ENCODE measurements around the gene CASTOR1. TPM values are rescaled to one million over a fixed set of nuclear protein-coding genes. Genes with fewer than 3 reads are reported as not detected.
A peak's percentile ranks its signal among the peaks of the same experiment; 100 is the strongest.

CASTOR1 gene
- total and polyA plus RNA-seq, 11 donors = 3.8 to 16.6 (median 7.1) TPM

GRCh38 chr22:30326706-30327362, 37.5 kb upstream of the CASTOR1 start, which contains the start of gene TBC1D10A:
Gene TBC1D10A (minus strand): TSS chr22:30326941. CDS start chr22:30326881, 60 bp downstream.
- peak within 1 kb of the TSS; percentile 48 to 95 (median 88) for H3K27ac ChIP-seq
- H3K4me3 ChIP-seq = peak within 1 kb of the TSS; percentile 64 to 100 (median 94)
- no peaks in the 10 kb centered on the region for H3K27me3 ChIP-seq
- peak; percentile 91 to 95 (median 92) for DNase-seq
- 0 to 1% (median 1%) methylated on average over 21 to 69 of the region's 69 CpGs for WGBS, 4 donors
- peaks cover under 1 to 51% (median 37%) of the 10 kb centered on the region in 12 donors for H3K4me1 ChIP-seq
- ATAC-seq = peak; percentile 87 to 97 (median 93)
- intact Hi-C loops (cut with DNase I) = loop anchor here in 8 of 10 donors (1.0 to 5.0 kb wide), 8 partner anchors 30 to 60 kb away; partner anchors contain the start of genes CASTOR1 (in 6 of the 8), RNF215 (in 2 of the 8), CCDC157 (in 1 of the 8) and SF3A1 (in 1 of the 8)
- no peaks in the 10 kb centered on the region for H3K9me3 ChIP-seq
- peaks cover 0 to 19% (median 12%) of the 10 kb centered on the region in 9 donors for H3K36me3 ChIP-seq
- TF ChIP-seq, protein P1, sequence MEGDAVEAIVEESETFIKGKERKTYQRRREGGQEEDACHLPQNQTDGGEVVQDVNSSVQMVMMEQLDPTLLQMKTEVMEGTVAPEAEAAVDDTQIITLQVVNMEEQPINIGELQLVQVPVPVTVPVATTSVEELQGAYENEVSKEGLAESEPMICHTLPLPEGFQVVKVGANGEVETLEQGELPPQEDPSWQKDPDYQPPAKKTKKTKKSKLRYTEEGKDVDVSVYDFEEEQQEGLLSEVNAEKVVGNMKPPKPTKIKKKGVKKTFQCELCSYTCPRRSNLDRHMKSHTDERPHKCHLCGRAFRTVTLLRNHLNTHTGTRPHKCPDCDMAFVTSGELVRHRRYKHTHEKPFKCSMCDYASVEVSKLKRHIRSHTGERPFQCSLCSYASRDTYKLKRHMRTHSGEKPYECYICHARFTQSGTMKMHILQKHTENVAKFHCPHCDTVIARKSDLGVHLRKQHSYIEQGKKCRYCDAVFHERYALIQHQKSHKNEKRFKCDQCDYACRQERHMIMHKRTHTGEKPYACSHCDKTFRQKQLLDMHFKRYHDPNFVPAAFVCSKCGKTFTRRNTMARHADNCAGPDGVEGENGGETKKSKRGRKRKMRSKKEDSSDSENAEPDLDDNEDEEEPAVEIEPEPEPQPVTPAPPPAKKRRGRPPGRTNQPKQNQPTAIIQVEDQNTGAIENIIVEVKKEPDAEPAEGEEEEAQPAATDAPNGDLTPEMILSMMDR (IDR thresholded peaks at IDR 0.05) = no peak
- TF ChIP-seq POLR2A (IDR thresholded peaks at IDR 0.05) = peak in 1 of 2 donors; percentile 96

GRCh38 chr22:30326255-30326705, 37.0 kb upstream of the CASTOR1 start:
- intact Hi-C loops (cut with DNase I) = loop anchor here in 8 of 10 donors (1.0 to 5.0 kb wide), 7 partner anchors 31 to 61 kb away; partner anchors contain the start of genes CASTOR1 (in 6 of the 8), RNF215 (in 2 of the 8), CCDC157 (in 1 of the 8) and SF3A1 (in 1 of the 8)
- peak; percentile 19 to 63 (median 51) for ATAC-seq
- Histone ChIP-seq H3K27ac (peak overlapping the region; percentile 48 to 95 (median 88)), H3K27me3 (no peaks in the 10 kb centered on the region), H3K36me3 (peaks cover 0 to 14% (median 8%) of the 10 kb centered on the region in 9 donors), H3K4me3 (peak overlapping the region; percentile 64 to 100 (median 94)), H3K9me3 (no peaks in the 10 kb centered on the region), H3K4me1 (peaks cover 6 to 56% (median 42%) of the 10 kb centered on the region in 12 donors)
- TF ChIP-seq, protein P1 (IDR thresholded peaks at IDR 0.05) = no peak
- TF ChIP-seq POLR2A (IDR thresholded peaks at IDR 0.05) = no peak
- WGBS, 4 donors = 0 to 2% (median 1%) methylated on average over 29 to 34 of the region's 34 CpGs
- peak in 4 of 5 donors; percentile 48 to 66 (median 50) for DNase-seq

GRCh38 chr22:30325724-30326254, 36.5 kb upstream of the CASTOR1 start:
- H3K27me3 ChIP-seq = no peaks in the 10 kb centered on the region
- whole genome bisulfite sequencing, 4 donors = 39 to 57% (median 45%) methylated on average over 13 to 14 of the region's 14 CpGs
- TF ChIP-seq, protein P1 (IDR thresholded peaks at IDR 0.05) = no peak
- TF ChIP-seq POLR2A (IDR thresholded peaks at IDR 0.05) = no peak
- peak overlapping the region; percentile 64 to 100 (median 94) for H3K4me3 ChIP-seq
- intact Hi-C loops (cut with DNase I) = loop anchor here in 9 of 10 donors (1.0 to 5.0 kb wide), 8 partner anchors 31 to 62 kb away; partner anchors contain the start of genes CASTOR1 (in 6 of the 9), RNF215 (in 2 of the 9), CCDC157 (in 1 of the 9) and SF3A1 (in 1 of the 9)
- no peak for DNase-seq
- ATAC-seq = no peak
- H3K36me3 ChIP-seq = peaks cover 0 to 14% (median 3%) of the 10 kb centered on the region in 9 donors
- H3K4me1 ChIP-seq = peaks cover 8 to 61% (median 47%) of the 10 kb centered on the region in 12 donors
- H3K9me3 ChIP-seq = no peaks in the 10 kb centered on the region
- peak overlapping the region; percentile 48 to 95 (median 88) for H3K27ac ChIP-seq

All from heart left ventricle (tissue), 16 donors.